ENCODE data around the gene F9.

F9 gene

DNA sequence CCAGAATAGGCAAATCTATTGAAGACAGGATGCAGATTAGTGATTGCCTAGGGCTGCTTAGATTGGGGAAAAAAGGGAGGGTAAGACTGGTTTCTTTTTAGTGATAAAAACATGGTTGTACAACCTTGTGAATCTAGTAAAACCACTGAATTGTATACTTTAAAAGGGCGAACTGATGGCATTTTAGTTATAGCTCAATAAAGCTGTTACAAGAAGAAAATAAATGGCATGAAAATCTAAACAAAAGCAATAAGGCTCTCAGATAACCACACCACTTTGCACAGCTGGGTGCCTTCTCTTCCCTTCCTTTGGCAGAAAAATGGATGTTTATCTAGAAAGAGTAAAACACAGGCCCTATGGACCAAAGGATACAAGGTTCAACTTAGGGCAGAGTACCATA lies 69.6 kb downstream of the F9 start:
- DNase-seq (ENCODE audit: low read depth): no peak

Measured in fibroblast of the conjunctiva (primary cell).